Neural cell (in vitro differentiated cells): ENCODE data around the gene ERVH48-1.

Experiments
- EP300 ChIP-seq: fragments of 450-650 bp; conservative IDR thresholded peaks from 2 replicates; pipeline ENCODE4 v1.6.1; 2014; ENCODE audit warnings: antibody characterized with exemption, mild to moderate bottlenecking, moderate library complexity; ENCODE audit not compliant: poor library complexity, severe bottlenecking
- EZH2 ChIP-seq: fragments of 200-600, 300-800 bp; shearing (Covaris generic), sonication (generic); IDR thresholded peaks from 2 replicates; pipeline ENCODE4 v1.6.1; 2014; ENCODE audit warnings: antibody characterized with exemption, low read length, borderline replicate concordance, mild to moderate bottlenecking; ENCODE audit not compliant: insufficient read depth, poor library complexity, severe bottlenecking
- MXI1 ChIP-seq: fragments of 450-650 bp; conservative IDR thresholded peaks from 2 replicates; pipeline ENCODE4 v1.6.1; 2014; ENCODE audit warnings: antibody characterized with exemption, mild to moderate bottlenecking; ENCODE audit not compliant: poor library complexity, severe bottlenecking
- POLR2AphosphoS5 ChIP-seq: IDR thresholded peaks from 2 replicates; pipeline ENCODE4 v1.6.1; 2012
- RAD21 ChIP-seq: fragments of 450-650 bp; conservative IDR thresholded peaks from 2 replicates; pipeline ENCODE4 v1.6.1; 2014; ENCODE audit warnings: antibody characterized with exemption, mild to moderate bottlenecking, moderate library complexity
- SMC3 ChIP-seq: fragments of 450-650 bp; conservative IDR thresholded peaks from 2 replicates; pipeline ENCODE4 v1.6.1; 2014; ENCODE audit warnings: antibody characterized with exemption, mild to moderate bottlenecking, moderate library complexity; ENCODE audit not compliant: poor library complexity
- TF ChIP-seq, protein P1 (sequence below): fragments of 450-650 bp; IDR thresholded peaks from 2 replicates; pipeline ENCODE4 v1.5.1; 2014; ENCODE audit warnings: antibody characterized with exemption, mild to moderate bottlenecking, moderate library complexity; ENCODE audit not compliant: poor library complexity, severe bottlenecking
- TF ChIP-seq, protein P2 (sequence below): IDR thresholded peaks from 2 replicates; pipeline ENCODE4 v1.6.1; 2012; ENCODE audit warnings: borderline replicate concordance

DNA sequence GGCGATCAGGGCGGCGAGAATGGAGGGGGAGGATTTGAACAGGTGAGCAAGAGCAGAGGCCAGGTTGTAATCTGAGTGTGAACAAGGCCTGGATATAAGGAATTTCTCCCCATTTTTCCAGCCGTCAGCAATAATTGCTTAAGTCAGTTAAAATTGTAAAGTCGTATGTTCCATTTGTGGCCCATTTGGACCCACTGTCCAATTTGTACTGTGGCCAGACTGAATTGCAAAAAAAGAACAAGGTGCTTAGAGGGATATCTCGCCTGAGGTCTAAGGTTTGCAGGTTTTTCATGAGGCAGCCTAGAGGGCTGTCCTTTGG, 1.0 kb downstream of the ERVH48-1 start:
- TF ChIP-seq, protein P1, sequence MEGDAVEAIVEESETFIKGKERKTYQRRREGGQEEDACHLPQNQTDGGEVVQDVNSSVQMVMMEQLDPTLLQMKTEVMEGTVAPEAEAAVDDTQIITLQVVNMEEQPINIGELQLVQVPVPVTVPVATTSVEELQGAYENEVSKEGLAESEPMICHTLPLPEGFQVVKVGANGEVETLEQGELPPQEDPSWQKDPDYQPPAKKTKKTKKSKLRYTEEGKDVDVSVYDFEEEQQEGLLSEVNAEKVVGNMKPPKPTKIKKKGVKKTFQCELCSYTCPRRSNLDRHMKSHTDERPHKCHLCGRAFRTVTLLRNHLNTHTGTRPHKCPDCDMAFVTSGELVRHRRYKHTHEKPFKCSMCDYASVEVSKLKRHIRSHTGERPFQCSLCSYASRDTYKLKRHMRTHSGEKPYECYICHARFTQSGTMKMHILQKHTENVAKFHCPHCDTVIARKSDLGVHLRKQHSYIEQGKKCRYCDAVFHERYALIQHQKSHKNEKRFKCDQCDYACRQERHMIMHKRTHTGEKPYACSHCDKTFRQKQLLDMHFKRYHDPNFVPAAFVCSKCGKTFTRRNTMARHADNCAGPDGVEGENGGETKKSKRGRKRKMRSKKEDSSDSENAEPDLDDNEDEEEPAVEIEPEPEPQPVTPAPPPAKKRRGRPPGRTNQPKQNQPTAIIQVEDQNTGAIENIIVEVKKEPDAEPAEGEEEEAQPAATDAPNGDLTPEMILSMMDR, result no peak
- TF ChIP-seq EP300 (no peak), POLR2AphosphoS5 (no peak), EZH2 (no peak), RAD21 (no peak), MXI1 (no peak), SMC3 (no peak)
- TF ChIP-seq, protein P2, sequence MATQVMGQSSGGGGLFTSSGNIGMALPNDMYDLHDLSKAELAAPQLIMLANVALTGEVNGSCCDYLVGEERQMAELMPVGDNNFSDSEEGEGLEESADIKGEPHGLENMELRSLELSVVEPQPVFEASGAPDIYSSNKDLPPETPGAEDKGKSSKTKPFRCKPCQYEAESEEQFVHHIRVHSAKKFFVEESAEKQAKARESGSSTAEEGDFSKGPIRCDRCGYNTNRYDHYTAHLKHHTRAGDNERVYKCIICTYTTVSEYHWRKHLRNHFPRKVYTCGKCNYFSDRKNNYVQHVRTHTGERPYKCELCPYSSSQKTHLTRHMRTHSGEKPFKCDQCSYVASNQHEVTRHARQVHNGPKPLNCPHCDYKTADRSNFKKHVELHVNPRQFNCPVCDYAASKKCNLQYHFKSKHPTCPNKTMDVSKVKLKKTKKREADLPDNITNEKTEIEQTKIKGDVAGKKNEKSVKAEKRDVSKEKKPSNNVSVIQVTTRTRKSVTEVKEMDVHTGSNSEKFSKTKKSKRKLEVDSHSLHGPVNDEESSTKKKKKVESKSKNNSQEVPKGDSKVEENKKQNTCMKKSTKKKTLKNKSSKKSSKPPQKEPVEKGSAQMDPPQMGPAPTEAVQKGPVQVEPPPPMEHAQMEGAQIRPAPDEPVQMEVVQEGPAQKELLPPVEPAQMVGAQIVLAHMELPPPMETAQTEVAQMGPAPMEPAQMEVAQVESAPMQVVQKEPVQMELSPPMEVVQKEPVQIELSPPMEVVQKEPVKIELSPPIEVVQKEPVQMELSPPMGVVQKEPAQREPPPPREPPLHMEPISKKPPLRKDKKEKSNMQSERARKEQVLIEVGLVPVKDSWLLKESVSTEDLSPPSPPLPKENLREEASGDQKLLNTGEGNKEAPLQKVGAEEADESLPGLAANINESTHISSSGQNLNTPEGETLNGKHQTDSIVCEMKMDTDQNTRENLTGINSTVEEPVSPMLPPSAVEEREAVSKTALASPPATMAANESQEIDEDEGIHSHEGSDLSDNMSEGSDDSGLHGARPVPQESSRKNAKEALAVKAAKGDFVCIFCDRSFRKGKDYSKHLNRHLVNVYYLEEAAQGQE, result no peak
